ENCODE data around the gene GRAMD4.

DNA sequence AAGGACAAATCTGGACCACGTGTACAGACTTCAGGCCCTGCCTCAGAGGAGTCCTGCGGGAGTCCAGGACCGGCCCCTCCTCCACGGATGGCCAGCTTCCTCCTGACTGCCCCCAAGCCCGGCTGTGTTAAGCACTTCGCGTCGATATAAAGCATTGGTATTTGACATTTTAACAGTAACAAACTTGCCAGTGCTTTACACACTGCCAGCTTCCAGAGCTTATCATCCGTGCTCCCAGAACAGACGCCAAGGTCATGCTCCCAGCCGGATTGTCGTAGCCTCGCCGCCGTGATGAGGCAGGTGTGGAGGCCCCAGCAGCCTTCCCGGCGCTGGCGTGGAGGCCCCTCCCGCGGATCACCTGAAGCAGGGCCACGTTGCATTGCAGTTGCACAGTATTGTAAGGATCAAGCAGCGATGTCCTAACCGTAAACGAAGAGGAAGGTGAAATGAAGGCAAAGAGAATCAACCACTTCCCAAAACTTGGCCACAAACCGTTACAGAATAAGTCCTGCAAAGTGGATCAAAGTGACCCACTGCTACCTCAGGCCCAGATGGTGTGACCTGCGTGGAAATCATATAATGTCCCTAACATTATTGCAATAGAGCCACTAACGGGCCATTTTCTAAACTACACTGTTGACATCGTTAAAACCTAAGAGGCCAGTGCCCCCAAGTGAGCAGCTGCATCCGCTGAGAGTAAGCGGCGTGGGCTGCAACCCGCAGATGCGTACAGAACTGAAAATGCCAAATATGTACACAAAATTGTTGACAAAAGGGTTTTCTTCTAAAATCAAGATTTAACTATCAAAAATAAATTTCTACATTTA is 66.2 kb downstream of the GRAMD4 start:
- TF ChIP-seq, protein P1, sequence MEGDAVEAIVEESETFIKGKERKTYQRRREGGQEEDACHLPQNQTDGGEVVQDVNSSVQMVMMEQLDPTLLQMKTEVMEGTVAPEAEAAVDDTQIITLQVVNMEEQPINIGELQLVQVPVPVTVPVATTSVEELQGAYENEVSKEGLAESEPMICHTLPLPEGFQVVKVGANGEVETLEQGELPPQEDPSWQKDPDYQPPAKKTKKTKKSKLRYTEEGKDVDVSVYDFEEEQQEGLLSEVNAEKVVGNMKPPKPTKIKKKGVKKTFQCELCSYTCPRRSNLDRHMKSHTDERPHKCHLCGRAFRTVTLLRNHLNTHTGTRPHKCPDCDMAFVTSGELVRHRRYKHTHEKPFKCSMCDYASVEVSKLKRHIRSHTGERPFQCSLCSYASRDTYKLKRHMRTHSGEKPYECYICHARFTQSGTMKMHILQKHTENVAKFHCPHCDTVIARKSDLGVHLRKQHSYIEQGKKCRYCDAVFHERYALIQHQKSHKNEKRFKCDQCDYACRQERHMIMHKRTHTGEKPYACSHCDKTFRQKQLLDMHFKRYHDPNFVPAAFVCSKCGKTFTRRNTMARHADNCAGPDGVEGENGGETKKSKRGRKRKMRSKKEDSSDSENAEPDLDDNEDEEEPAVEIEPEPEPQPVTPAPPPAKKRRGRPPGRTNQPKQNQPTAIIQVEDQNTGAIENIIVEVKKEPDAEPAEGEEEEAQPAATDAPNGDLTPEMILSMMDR (IDR thresholded peaks at IDR 0.05): no peak
- no peak for TF ChIP-seq POLR2A (IDR thresholded peaks at IDR 0.05)

Data from uterus (tissue), 2 donors.